Gastroesophageal sphincter (tissue), 4 donors: Measurements from ENCODE around the gene DCC. TPM values are rescaled to one million over a fixed set of nuclear protein-coding genes. Genes with fewer than 3 reads are reported as not detected.

Experiments used
- ATAC-seq: fragments of 150-250 bp; one replicate; pipeline ENCODE4 v1.9.1; 2016; ENCODE audit warnings: mild to moderate bottlenecking, moderate library complexity
- H3K27ac ChIP-seq, 4 donors: fragments of 200-600 bp; sonication (generic) in 3 of 4; 1 replicate in 3 of 4; 2 replicates in 1 of 4; pipeline ENCODE4 v1.5.1; 2016 to 2019
- H3K27me3 ChIP-seq: fragments of 200-600 bp; sonication (generic); one replicate; pipeline ENCODE4 v1.5.1; 2019
- H3K36me3 ChIP-seq, 2 donors: fragments of 200-600 bp; sonication (generic); one replicate each; pipeline ENCODE4 v1.5.1; 2019; ENCODE audit warnings: control low read depth in 1 of 2
- H3K4me1 ChIP-seq, 3 donors: fragments of 200-600 bp; sonication (generic); 1 replicate in 2 of 3; 2 replicates in 1 of 3; pipeline ENCODE4 v1.5.1; 2016 to 2019; ENCODE audit warnings: control low read depth in 2 of 3
- H3K4me3 ChIP-seq, 2 donors: fragments of 200-600 bp; sonication (generic); one replicate each; pipeline ENCODE4 v1.5.1; 2019; ENCODE audit warnings: mild to moderate bottlenecking in 1 of 2, moderate library complexity in 1 of 2
- H3K9me3 ChIP-seq, 3 donors: fragments of 200-600 bp; sonication (generic); one replicate each; pipeline ENCODE4 v1.5.1; 2017 to 2019; ENCODE audit warnings: control low read depth in 2 of 3
- CTCF ChIP-seq, 4 experiments: fragments of 200-600 bp in 2 of 4; fragments of 450-650 bp in 2 of 4; sonication (generic) in 1 of 4; IDR thresholded peaks; one replicate each; pipeline ENCODE4 v1.5.1; 2017 to 2019; ENCODE audit warnings: antibody characterized with exemption in 4 of 4, mild to moderate bottlenecking in 2 of 4, moderate library complexity in 2 of 4
- EP300 ChIP-seq: sonication (generic); formaldehyde crosslinking; IDR thresholded peaks from one replicate; pipeline ENCODE4 v1.6.1; 2017; ENCODE audit warnings: antibody characterized with exemption, mild to moderate bottlenecking
- POLR2A ChIP-seq, 2 donors: fragments of 450-650 bp; IDR thresholded peaks; one replicate each; pipeline ENCODE4 v1.6.1; 2017; ENCODE audit warnings: antibody characterized with exemption in 2 of 2, mild to moderate bottlenecking in 2 of 2, moderate library complexity in 1 of 2
- POLR2AphosphoS5 ChIP-seq: sonication (generic); formaldehyde crosslinking; IDR thresholded peaks from one replicate; pipeline ENCODE4 v1.6.1; 2017; ENCODE audit warnings: antibody characterized with exemption
- WGBS, 2 donors: methylation state at CpG; one replicate each; pipeline ENCODE4 v1.1.5; 2018; ENCODE audit warnings: low coverage in 1 of 2; 5-methylcytosine and 5-hydroxymethylcytosine counted together
- total RNA-seq, 4 donors: library from RNA; depleted of rRNA; stranded (reverse); fragments of >200 nt; gene quantifications; one replicate each; pipeline ENCODE4 v1.1.0, GENCODE V29; 2016

DCC gene
- total RNA-seq, 4 donors from 2014 or later = 0.13 to 0.54 (median 0.47) TPM; not detected in 1

- no peaks in the 10 kb centered on the region for H3K36me3 ChIP-seq
- ATAC-seq = no peak
- no peak overlapping the region for H3K4me3 ChIP-seq
- no peak overlapping the region for H3K27ac ChIP-seq
- WGBS, 2 donors = 88 to 89% methylated on average over 3 of the region's 3 CpGs
- H3K4me1 ChIP-seq = no peaks in the 10 kb centered on the region
- H3K9me3 ChIP-seq = no peaks in the 10 kb centered on the region
- no peaks in the 10 kb centered on the region for H3K27me3 ChIP-seq
- TF ChIP-seq POLR2AphosphoS5 (no peak), POLR2A (IDR thresholded peaks at IDR 0.05) (no peak), EP300 (no peak), CTCF (IDR thresholded peaks at IDR 0.05) (no peak)
These were observed 382.9 kb downstream of the DCC start for GRCh38 chr18:52722904-52723303.

- H3K4me1 ChIP-seq = no peaks in the 10 kb centered on the region
- WGBS, 2 donors = 41% methylated on average over 3 of the region's 3 CpGs; no CpG with 5 or more reads in 1 of the 2 donors
- H3K36me3 ChIP-seq = no peaks in the 10 kb centered on the region
- no peak for TF ChIP-seq CTCF (IDR thresholded peaks at IDR 0.05)
- no peak for TF ChIP-seq POLR2AphosphoS5
- TF ChIP-seq POLR2A (IDR thresholded peaks at IDR 0.05) = no peak
- TF ChIP-seq EP300 = no peak
- H3K27me3 ChIP-seq = no peaks in the 10 kb centered on the region
- H3K9me3 ChIP-seq = no peaks in the 10 kb centered on the region
- H3K27ac ChIP-seq = no peak overlapping the region
- no peak overlapping the region for H3K4me3 ChIP-seq
- no peak for ATAC-seq
These were observed 383.6 kb downstream of the DCC start for GRCh38 chr18:52723550-52723970.

GRCh38 chr18:52730972-52731619 lies 391.1 kb downstream of the DCC start:
- Histone ChIP-seq H3K36me3 (no peaks in the 10 kb centered on the region), H3K4me1 (no peaks in the 10 kb centered on the region), H3K27ac (no peak overlapping the region), H3K9me3 (no peaks in the 10 kb centered on the region), H3K4me3 (no peak overlapping the region), H3K27me3 (no peaks in the 10 kb centered on the region)
- WGBS, 2 donors = 72 to 74% methylated on average over 3 of the region's 3 CpGs
- no peak for ATAC-seq
- TF ChIP-seq POLR2A (IDR thresholded peaks at IDR 0.05) (no peak), POLR2AphosphoS5 (no peak), CTCF (IDR thresholded peaks at IDR 0.05) (no peak), EP300 (no peak)

GRCh38 chr18:52738946-52739345 lies 398.9 kb downstream of the DCC start:
- no peaks in the 10 kb centered on the region for H3K27me3 ChIP-seq
- TF ChIP-seq CTCF (IDR thresholded peaks at IDR 0.05) = no peak
- no peak for TF ChIP-seq EP300
- no peak for TF ChIP-seq POLR2A (IDR thresholded peaks at IDR 0.05)
- TF ChIP-seq POLR2AphosphoS5 = no peak
- no peaks in the 10 kb centered on the region for H3K4me1 ChIP-seq
- no peak overlapping the region for H3K27ac ChIP-seq
- ATAC-seq = no peak
- WGBS, 2 donors = 70 to 75% methylated on average over 5 of the region's 5 CpGs
- no peaks in the 10 kb centered on the region for H3K36me3 ChIP-seq
- H3K9me3 ChIP-seq = no peaks in the 10 kb centered on the region
- no peak overlapping the region for H3K4me3 ChIP-seq

- Histone ChIP-seq H3K36me3 (no peaks in the 10 kb centered on the region), H3K27ac (no peak overlapping the region), H3K9me3 (no peaks in the 10 kb centered on the region), H3K27me3 (no peaks in the 10 kb centered on the region), H3K4me3 (no peak overlapping the region), H3K4me1 (no peaks in the 10 kb centered on the region)
- 14 to 60% methylated on average over 2 of the region's 2 CpGs for WGBS, 2 donors
- no peak for TF ChIP-seq CTCF (IDR thresholded peaks at IDR 0.05)
- no peak for TF ChIP-seq POLR2A (IDR thresholded peaks at IDR 0.05)
- TF ChIP-seq POLR2AphosphoS5 = no peak
- TF ChIP-seq EP300 = no peak
- ATAC-seq = no peak
These were observed 407.0 kb downstream of the DCC start for GRCh38 chr18:52746986-52747385.
